Naive thymus-derived CD4-positive, alpha-beta T cell (primary cell): ENCODE data around the gene L3MBTL2. TPM values are rescaled to one million over a fixed set of nuclear protein-coding genes. Genes with fewer than 3 reads are reported as not detected.
A peak's percentile ranks its signal among the peaks of the same experiment; 100 is the strongest.

Source experiments
- ATAC-seq: fragments of 150-1000 bp; cut with Tn5 transposase; 2 replicates; pipeline ENCODE4 v1.10.0; 2021; ENCODE audit warnings: mild to moderate bottlenecking, moderate library complexity
- CTCF ChIA-PET: fragments of 350-600 bp; sonication (Branson Sonifier 250); formaldehyde crosslinking; loops from one replicate; lab custom pipeline; 2021; ENCODE audit warnings: antibody characterized with exemption; lab: Charles Lee
- POLR2A ChIA-PET: fragments of 350-600 bp; sonication (Branson Sonifier 250); formaldehyde crosslinking; loops from one replicate; lab custom pipeline; 2021; ENCODE audit warnings: antibody characterized with exemption, inconsistent platforms; lab: Charles Lee
- DNase-seq, 9 donors: peaks; one replicate each; pipeline versions ENCODE4 v3.0.0 to v3.0.0-alpha.2; 2020 to 2022; ENCODE audit warnings: mixed read lengths in 1 of 9
- H3K27ac ChIP-seq: one replicate; pipeline ENCODE4 v1.7.0; 2013; ENCODE audit warnings: mild to moderate bottlenecking, low read depth, low read length, moderate library complexity
- H3K27me3 ChIP-seq, 2 donors: one replicate each; pipeline ENCODE4 v1.7.0; 2013; ENCODE audit warnings: low read length in 2 of 2, mild to moderate bottlenecking in 2 of 2, moderate library complexity in 2 of 2; ENCODE audit not compliant: control insufficient read depth in 2 of 2, insufficient read depth in 2 of 2
- H3K36me3 ChIP-seq, 3 experiments: 1 replicate in 2 of 3; 2 replicates in 1 of 3; pipeline ENCODE4 v1.7.0; 2013; ENCODE audit warnings: low read length in 3 of 3, mild to moderate bottlenecking in 3 of 3, moderate library complexity in 1 of 3; ENCODE audit not compliant: insufficient read depth in 3 of 3, control insufficient read depth in 2 of 3
- H3K4me1 ChIP-seq, 2 donors: one replicate each; pipeline ENCODE4 v1.7.0; 2013; ENCODE audit warnings: low read length in 2 of 2, mild to moderate bottlenecking in 2 of 2, moderate library complexity in 1 of 2; ENCODE audit not compliant: control insufficient read depth in 2 of 2, insufficient read depth in 2 of 2
- H3K4me3 ChIP-seq: 2 replicates; pipeline ENCODE4 v1.7.0; 2013; ENCODE audit warnings: mild to moderate bottlenecking, low read length
- H3K9me3 ChIP-seq, 3 experiments: 1 replicate in 2 of 3; 2 replicates in 1 of 3; pipeline ENCODE4 v1.7.0; 2013; ENCODE audit warnings: low read length in 3 of 3; ENCODE audit not compliant: control insufficient read depth in 2 of 3
- H3K27ac Mint-ChIP-seq, 9 donors: one replicate each; pipeline ENCODE4 v1.8.0; 2020 to 2022; ENCODE audit warnings: mixed read lengths in 9 of 9, mild to moderate bottlenecking in 8 of 9, moderate library complexity in 5 of 9, inconsistent platforms in 2 of 9
- H3K27me3 Mint-ChIP-seq, 5 donors: one replicate each; pipeline ENCODE4 v1.8.0; 2021 to 2022; ENCODE audit warnings: mixed read lengths in 5 of 5, mild to moderate bottlenecking in 1 of 5
- H3K36me3 Mint-ChIP-seq, 5 donors: one replicate each; pipeline ENCODE4 v1.8.0; 2020 to 2022; ENCODE audit warnings: mixed read lengths in 5 of 5, mild to moderate bottlenecking in 3 of 5, inconsistent platforms in 1 of 5
- H3K4me1 Mint-ChIP-seq, 7 donors: one replicate each; pipeline ENCODE4 v1.8.0; 2020 to 2022; ENCODE audit warnings: mixed read lengths in 7 of 7, mild to moderate bottlenecking in 3 of 7, inconsistent platforms in 1 of 7
- H3K4me3 Mint-ChIP-seq, 10 donors: one replicate each; pipeline ENCODE4 v1.8.0; 2020 to 2022; ENCODE audit warnings: mild to moderate bottlenecking in 10 of 10, mixed read lengths in 10 of 10, moderate library complexity in 6 of 10, inconsistent platforms in 2 of 10
- H3K9me3 Mint-ChIP-seq, 11 donors: one replicate each; pipeline ENCODE4 v1.8.0; 2020 to 2022; ENCODE audit warnings: mixed read lengths in 11 of 11, mild to moderate bottlenecking in 4 of 11, inconsistent platforms in 1 of 11, moderate library complexity in 1 of 11
- intact Hi-C, 2 donors: fragments of 100-400 bp; cut with micrococcal nuclease; formaldehyde crosslinking; loops; one replicate each; pipeline ENCODE4 v1.15.1; 2023
- microRNA-seq: library from miRNA; unstranded; fragments of <30 nt; microRNA quantifications from one replicate; pipeline ENCODE4 v1.2.0, GENCODE V29; 2022; ENCODE audit warnings: borderline microRNAs expressed
- polyA plus RNA-seq, 2 donors: library from polyadenylated mRNA; unstranded; fragments of 300-500 nt; fragmentation: Illumina TruSeq; gene quantifications; one replicate each; pipeline ENCODE4 v1.2.3, GENCODE V29; 2021
- total RNA-seq, 6 experiments: library from RNA in 5 of 6; stranded (reverse) in 5 of 6; gene quantifications; 1 replicate in 5 of 6; 2 replicates in 1 of 6; pipeline ENCODE4 v1.2.3 and lab custom pipeline; 2021 to 2026

L3MBTL2 gene
- total and polyA plus RNA-seq, 7 experiments from 2014 or later = 31.6 to 45.9 (median 42.3) TPM

DNA sequence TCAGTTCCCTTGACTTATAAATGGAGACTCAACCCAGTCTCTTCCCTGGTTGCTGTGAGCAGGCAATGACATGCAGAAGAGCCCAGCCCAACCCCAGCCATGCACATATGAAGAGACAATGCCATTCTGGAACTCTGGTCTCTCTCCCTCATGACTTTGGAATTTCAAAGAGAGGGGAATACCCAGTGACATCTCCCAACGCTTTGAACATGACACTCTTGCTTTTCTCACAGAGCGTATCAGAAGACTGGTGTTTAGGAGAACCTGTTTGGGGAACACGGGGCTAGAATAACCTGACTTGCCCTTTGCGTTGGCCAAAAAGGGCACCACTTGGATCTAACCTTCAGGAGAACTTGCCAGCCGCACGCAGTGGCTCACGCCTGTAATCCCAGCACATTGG lies 68.0 kb downstream of the L3MBTL2 start:
- intact Hi-C loops = no loop called here
- no peaks in the 10 kb centered on the region for H3K4me1 ChIP-seq
- peaks cover 23 to 85% (median 34%) of the 10 kb centered on the region in 3 experiments for H3K36me3 ChIP-seq
- Mint-ChIP-seq H3K9me3 (no peaks in the 10 kb centered on the region), H3K27me3 (no peaks in the 10 kb centered on the region), H3K27ac (no peak overlapping the region), H3K4me1 (peaks cover 0 to 12% (median 2%) of the 10 kb centered on the region in 7 donors), H3K4me3 (no peak overlapping the region), H3K36me3 (peaks cover 7 to 44% (median 21%) of the 10 kb centered on the region in 5 donors)
- no peak overlapping the region for H3K4me3 ChIP-seq
- no peaks in the 10 kb centered on the region for H3K9me3 ChIP-seq
- no peaks in the 10 kb centered on the region for H3K27me3 ChIP-seq
- ChIA-PET POLR2A (interaction anchor here (0.6 to 0.7 kb wide), 2 partner anchors 18 to 131 kb away, joined by 3 to 5 read pairs; no protein-coding TSS in a partner anchor), CTCF (interaction anchor here (0.6 kb wide), 1 partner anchor 407 kb away, joined by 3 read pairs; no protein-coding TSS in a partner anchor)
- DNase-seq (no peak), ATAC-seq (no peak)
- no peak overlapping the region for H3K27ac ChIP-seq

DNA sequence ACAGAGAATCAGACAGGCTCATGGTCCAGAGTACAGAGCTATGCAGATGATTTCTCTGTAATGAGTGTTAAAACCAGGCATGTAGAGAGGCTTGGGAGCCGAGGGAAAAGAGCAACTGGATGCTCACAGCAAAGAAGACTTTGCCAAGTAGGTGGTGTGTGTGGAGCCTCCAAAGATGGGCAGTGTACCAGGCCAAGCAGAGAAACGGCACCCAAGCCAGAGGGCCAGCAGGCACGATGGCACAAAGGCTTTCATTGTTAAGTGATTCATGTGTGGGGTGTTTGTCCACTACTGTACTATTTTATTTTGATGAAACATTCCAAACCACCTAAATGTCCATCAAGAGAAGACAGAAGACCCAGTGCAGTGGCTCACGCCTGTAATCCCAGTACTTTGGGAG lies 69.7 kb downstream of the L3MBTL2 start:
- DNase-seq = no peak
- intact Hi-C loops = no loop called here
- Mint-ChIP-seq H3K27me3 (no peaks in the 10 kb centered on the region), H3K4me1 (peaks cover 0 to 14% (median 3%) of the 10 kb centered on the region in 7 donors), H3K36me3 (peaks cover 7 to 41% (median 26%) of the 10 kb centered on the region in 5 donors), H3K9me3 (no peaks in the 10 kb centered on the region), H3K27ac (peak overlapping the region in 2 of 9 donors; percentile 5 to 48), H3K4me3 (no peak overlapping the region)
- ChIA-PET POLR2A (interaction anchor here (0.7 kb wide), 1 partner anchor 15 kb away, joined by 3 read pairs; no protein-coding TSS in a partner anchor), CTCF (no interaction called here)
- Histone ChIP-seq H3K27ac (no peak overlapping the region), H3K36me3 (peaks cover 19 to 89% (median 28%) of the 10 kb centered on the region in 3 experiments), H3K4me3 (no peak overlapping the region), H3K4me1 (no peaks in the 10 kb centered on the region), H3K9me3 (no peaks in the 10 kb centered on the region), H3K27me3 (no peaks in the 10 kb centered on the region)
- ATAC-seq = no peak

DNA sequence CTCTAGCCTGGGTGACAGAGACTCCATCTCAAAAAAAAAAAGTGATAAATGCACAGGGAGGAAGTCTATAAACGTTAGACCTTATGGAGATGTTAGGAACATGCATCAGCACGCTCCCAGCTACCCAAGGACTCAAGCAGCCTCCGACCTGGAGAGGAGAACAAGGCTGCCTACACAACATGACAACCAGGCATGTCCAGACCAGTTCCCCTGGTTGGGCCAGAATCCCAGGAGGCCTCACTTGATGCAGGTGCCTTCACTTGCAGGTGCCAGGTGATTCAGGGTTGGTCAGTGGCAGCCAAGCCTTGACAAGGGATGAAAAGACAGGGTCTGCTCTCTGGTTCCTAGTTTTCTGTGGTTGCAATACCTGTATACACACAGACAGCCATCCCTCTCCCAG lies 75.0 kb downstream of the L3MBTL2 start:
- H3K36me3 ChIP-seq = peaks cover 3 to 63% (median 11%) of the 10 kb centered on the region in 3 experiments
- H3K4me1 Mint-ChIP-seq = peaks cover 19 to 32% (median 29%) of the 10 kb centered on the region in 7 donors
- no peaks in the 10 kb centered on the region for H3K27me3 ChIP-seq
- H3K9me3 Mint-ChIP-seq = no peaks in the 10 kb centered on the region
- ATAC-seq (no peak), DNase-seq (no peak)
- no peak overlapping the region for H3K4me3 ChIP-seq
- intact Hi-C loops = loop anchor here in 1 of 2 donors (10.0 kb wide), 1 partner anchor 1755 kb away; the partner anchor contains the start of gene ATF4
- peaks cover 6 to 7% of the 10 kb centered on the region in 2 donors for H3K4me1 ChIP-seq
- H3K4me3 Mint-ChIP-seq = no peak overlapping the region
- POLR2A ChIA-PET = interaction anchor here (0.7 kb wide), 1 partner anchor 14 kb away, joined by 3 read pairs; no protein-coding TSS in a partner anchor
- H3K27me3 Mint-ChIP-seq = no peaks in the 10 kb centered on the region
- H3K27ac ChIP-seq = no peak overlapping the region
- H3K27ac Mint-ChIP-seq = no peak overlapping the region
- H3K36me3 Mint-ChIP-seq = peaks cover 0 to 29% (median 23%) of the 10 kb centered on the region in 5 donors
- no peaks in the 10 kb centered on the region for H3K9me3 ChIP-seq
- CTCF ChIA-PET = interaction anchor here (0.6 kb wide), 1 partner anchor 137 kb away, joined by 3 read pairs; no protein-coding TSS in a partner anchor

- H3K4me1 ChIP-seq = peaks cover 8 to 9% of the 10 kb centered on the region in 2 donors
- Mint-ChIP-seq H3K4me3 (peak overlapping the region in 1 of 10 donors; percentile 3), H3K9me3 (no peaks in the 10 kb centered on the region), H3K4me1 (peaks cover 19 to 36% (median 31%) of the 10 kb centered on the region in 7 donors), H3K36me3 (peaks cover 0 to 26% (median 22%) of the 10 kb centered on the region in 5 donors), H3K27ac (peak overlapping the region in 2 of 9 donors; percentile 9 to 49), H3K27me3 (no peaks in the 10 kb centered on the region)
- H3K4me3 ChIP-seq = no peak overlapping the region
- CTCF ChIA-PET = no interaction called here
- POLR2A ChIA-PET = interaction anchor here (0.6 to 1.0 kb wide), 3 partner anchors 15 to 424 kb away, joined by 3 read pairs; partner anchors contain the start of genes ST13 and XPNPEP3
- no peaks in the 10 kb centered on the region for H3K27me3 ChIP-seq
- peaks cover 3 to 60% (median 11%) of the 10 kb centered on the region in 3 experiments for H3K36me3 ChIP-seq
- H3K9me3 ChIP-seq = no peaks in the 10 kb centered on the region
- DNase-seq = no peak
- ATAC-seq = no peak
- H3K27ac ChIP-seq = no peak overlapping the region
- intact Hi-C loops = loop anchor here in 1 of 2 donors (10.0 kb wide), 1 partner anchor 1756 kb away; the partner anchor contains the start of gene ATF4
These were observed 75.7 kb downstream of the L3MBTL2 start for GRCh38 chr22:41280854-41281253.

Small RNA genes lying within 50 kb of the gene (microRNA-seq; reads per million reads assigned to microRNA genes)
- not detected for gene MIR6889

Other genes starting within 250 kb of the L3MBTL2 start
- 100 to 1,000 TPM in 4 of 5 experiments, 10 to 100 TPM in 1; 89.3 to 155 (median 117) TPM for gene EP300, start 112.7 kb upstream of the L3MBTL2 start, total RNA-seq
- gene EP300, start 112.7 kb upstream of the L3MBTL2 start, polyA plus RNA-seq = 10 to 100 TPM; 13.3 to 19.5 TPM
- gene CHADL, start 35.6 kb downstream of the L3MBTL2 start, total RNA-seq = 1 to 10 TPM in 2 of 5 experiments, under 1 TPM in 3; 0.31 to 1.8 (median 0.94) TPM
- gene CHADL, start 35.6 kb downstream of the L3MBTL2 start, polyA plus RNA-seq = under 1 TPM; 0.60 to 0.89 TPM
- gene RANGAP1, start 80.9 kb downstream of the L3MBTL2 start, total RNA-seq = 100 to 1,000 TPM in 1 of 5 experiments, 10 to 100 TPM in 4; 60.7 to 122 (median 72.4) TPM
- gene RANGAP1, start 80.9 kb downstream of the L3MBTL2 start, polyA plus RNA-seq = 10 to 100 TPM; 22.8 to 40.6 TPM
- 10 to 100 TPM; 36.9 to 65.9 (median 42.7) TPM for gene ZC3H7B, start 96.2 kb downstream of the L3MBTL2 start, total RNA-seq
- 1 to 10 TPM; 1.7 to 2.7 TPM for gene ZC3H7B, start 96.2 kb downstream of the L3MBTL2 start, polyA plus RNA-seq
- gene TEF, start 176.6 kb downstream of the L3MBTL2 start, total RNA-seq = 1 to 10 TPM; 3.8 to 8.4 (median 6.2) TPM
- 1 to 10 TPM; 3.5 to 6.4 TPM for gene TEF, start 176.6 kb downstream of the L3MBTL2 start, polyA plus RNA-seq
- gene TOB2, start 241.5 kb downstream of the L3MBTL2 start, total RNA-seq = 10 to 100 TPM; 19.3 to 37.8 (median 29.8) TPM
- gene TOB2, start 241.5 kb downstream of the L3MBTL2 start, polyA plus RNA-seq = 1 to 10 TPM; 8.2 to 9.7 TPM